ENCODE results near the gene PTGER4. TPM values are rescaled to one million over a fixed set of nuclear protein-coding genes. Genes with fewer than 3 reads are reported as not detected.

PTGER4 gene
- polyA plus RNA-seq (2013), result 0.19 and 0.49 TPM in 2 replicates

GRCh38 chr5:40679913-40680681 lies at the start of gene PTGER4:
PTGER4 (plus strand) TSS chr5:40679915; CDS start chr5:40680994, 1,079 bp downstream.
- Histone ChIP-seq H2BK5ac (ENCODE audit: low read depth, low read length, poor library complexity) (no peak within 1 kb of the TSS), H3K23ac (ENCODE audit: low read length) (no peak within 1 kb of the TSS), H3K4me3 (ENCODE audit: low read depth, low read length) (peak within 1 kb of the TSS; percentile 79), H3K18ac (ENCODE audit: low read length) (no peak within 1 kb of the TSS), H4K91ac (ENCODE audit: low read depth, low read length) (no peak within 1 kb of the TSS), H3K27ac (ENCODE audit: low read depth, low read length) (no peak within 1 kb of the TSS), H3K36me3 (ENCODE audit: control insufficient read depth in 1 of 2, insufficient read depth in 2 of 2, low read length in 2 of 2) (no peaks in the 10 kb centered on the region), H3K9me3 (ENCODE audit: insufficient read depth, low read depth, low read length) (peaks cover 11% of the 10 kb centered on the region), H3K27me3 (ENCODE audit: insufficient read depth, low read length) (peaks cover 25% of the 10 kb centered on the region), H3K4me1 (ENCODE audit: control insufficient read depth in 1 of 2, insufficient read depth in 2 of 2, low read length in 2 of 2) (peaks cover 10 to 20% of the 10 kb centered on the region in 2 experiments), H2BK12ac (ENCODE audit: low read length) (no peak within 1 kb of the TSS), H3K79me1 (ENCODE audit: low read length) (peaks cover 2% of the 10 kb centered on the region), H4K8ac (ENCODE audit: low read depth, low read length) (peak within 1 kb of the TSS; percentile 87), H3K4ac (ENCODE audit: low read depth, low read length) (no peak within 1 kb of the TSS), H2AFZ (ENCODE audit: insufficient read depth, low read length, poor library complexity) (peak within 1 kb of the TSS; percentile 57), H2BK120ac (ENCODE audit: insufficient read depth, low read length, poor library complexity) (peak within 1 kb of the TSS; percentile 52), H4K12ac (ENCODE audit: low read depth, low read length) (peak within 1 kb of the TSS; percentile 35), H3K9ac (ENCODE audit: low read length) (no peak within 1 kb of the TSS), H3K4me2 (ENCODE audit: low read length) (peak within 1 kb of the TSS; percentile 83), H2AK5ac (ENCODE audit: low read length) (no peak within 1 kb of the TSS), H3K14ac (ENCODE audit: low read length) (peak within 1 kb of the TSS; percentile 28), H3K79me2 (ENCODE audit: control insufficient read depth, insufficient read depth, low read length, poor library complexity) (no peaks in the 10 kb centered on the region)
- no peak for DNase-seq
- no CpG with 5 or more reads among the region's 44 CpGs for WGBS (ENCODE audit: extremely low coverage, insufficient coverage, insufficient read length)

- H4K91ac ChIP-seq (ENCODE audit: low read depth, low read length), result no peak overlapping the region
- no peak overlapping the region for H3K4ac ChIP-seq (ENCODE audit: low read depth, low read length)
- no peaks in the 10 kb centered on the region for H3K4me1 ChIP-seq (ENCODE audit: control insufficient read depth in 1 of 2, insufficient read depth in 2 of 2, low read length in 2 of 2)
- no peaks in the 10 kb centered on the region for H3K79me1 ChIP-seq (ENCODE audit: low read length)
- no peak overlapping the region for H3K27ac ChIP-seq (ENCODE audit: low read depth, low read length)
- no peak overlapping the region for H2BK12ac ChIP-seq (ENCODE audit: low read length)
- H3K4me2 ChIP-seq (ENCODE audit: low read length), result no peak overlapping the region
- H4K8ac ChIP-seq (ENCODE audit: low read depth, low read length), result no peak overlapping the region
- H2BK5ac ChIP-seq (ENCODE audit: low read depth, low read length, poor library complexity), result no peak overlapping the region
- DNase-seq, result no peak
- H2AK5ac ChIP-seq (ENCODE audit: low read length), result no peak overlapping the region
- H2BK120ac ChIP-seq (ENCODE audit: insufficient read depth, low read length, poor library complexity), result no peak overlapping the region
- no peak overlapping the region for H3K18ac ChIP-seq (ENCODE audit: low read length)
- H3K36me3 ChIP-seq (ENCODE audit: control insufficient read depth in 1 of 2, insufficient read depth in 2 of 2, low read length in 2 of 2), result no peaks in the 10 kb centered on the region
- H3K27me3 ChIP-seq (ENCODE audit: insufficient read depth, low read length), result no peaks in the 10 kb centered on the region
- H4K12ac ChIP-seq (ENCODE audit: low read depth, low read length), result no peak overlapping the region
- H3K79me2 ChIP-seq (ENCODE audit: control insufficient read depth, insufficient read depth, low read length, poor library complexity), result no peaks in the 10 kb centered on the region
- no peak overlapping the region for H3K9ac ChIP-seq (ENCODE audit: low read length)
- no peak overlapping the region for H3K4me3 ChIP-seq (ENCODE audit: low read depth, low read length)
- no peak overlapping the region for H3K14ac ChIP-seq (ENCODE audit: low read length)
- H3K9me3 ChIP-seq (ENCODE audit: insufficient read depth, low read depth, low read length), result no peaks in the 10 kb centered on the region
- no peak overlapping the region for H3K23ac ChIP-seq (ENCODE audit: low read length)
- no peak overlapping the region for H2AFZ ChIP-seq (ENCODE audit: insufficient read depth, low read length, poor library complexity)
These were observed 49.6 kb upstream of the PTGER4 start for GRCh38 chr5:40630126-40630525.

GRCh38 chr5:40631236-40631635 lies 48.5 kb upstream of the PTGER4 start:
- no peaks in the 10 kb centered on the region for H3K9me3 ChIP-seq (ENCODE audit: insufficient read depth, low read depth, low read length)
- H2BK12ac ChIP-seq (ENCODE audit: low read length), result no peak overlapping the region
- no peak overlapping the region for H3K9ac ChIP-seq (ENCODE audit: low read length)
- no CpG with 5 or more reads among the region's 7 CpGs for WGBS (ENCODE audit: extremely low coverage, insufficient coverage, insufficient read length)
- H4K12ac ChIP-seq (ENCODE audit: low read depth, low read length), result no peak overlapping the region
- no peak overlapping the region for H3K23ac ChIP-seq (ENCODE audit: low read length)
- H3K4me3 ChIP-seq (ENCODE audit: low read depth, low read length), result no peak overlapping the region
- no peak overlapping the region for H2AFZ ChIP-seq (ENCODE audit: insufficient read depth, low read length, poor library complexity)
- no peaks in the 10 kb centered on the region for H3K79me2 ChIP-seq (ENCODE audit: control insufficient read depth, insufficient read depth, low read length, poor library complexity)
- H3K27ac ChIP-seq (ENCODE audit: low read depth, low read length), result no peak overlapping the region
- no peaks in the 10 kb centered on the region for H3K36me3 ChIP-seq (ENCODE audit: control insufficient read depth in 1 of 2, insufficient read depth in 2 of 2, low read length in 2 of 2)
- H4K8ac ChIP-seq (ENCODE audit: low read depth, low read length), result no peak overlapping the region
- no peaks in the 10 kb centered on the region for H3K79me1 ChIP-seq (ENCODE audit: low read length)
- H3K4me1 ChIP-seq (ENCODE audit: control insufficient read depth in 1 of 2, insufficient read depth in 2 of 2, low read length in 2 of 2), result no peaks in the 10 kb centered on the region
- H3K4ac ChIP-seq (ENCODE audit: low read depth, low read length), result no peak overlapping the region
- H3K18ac ChIP-seq (ENCODE audit: low read length), result no peak overlapping the region
- DNase-seq, result no peak
- H3K27me3 ChIP-seq (ENCODE audit: insufficient read depth, low read length), result no peaks in the 10 kb centered on the region
- no peak overlapping the region for H2AK5ac ChIP-seq (ENCODE audit: low read length)
- no peak overlapping the region for H2BK120ac ChIP-seq (ENCODE audit: insufficient read depth, low read length, poor library complexity)
- no peak overlapping the region for H3K14ac ChIP-seq (ENCODE audit: low read length)
- H3K4me2 ChIP-seq (ENCODE audit: low read length), result no peak overlapping the region
- H4K91ac ChIP-seq (ENCODE audit: low read depth, low read length), result no peak overlapping the region
- no peak overlapping the region for H2BK5ac ChIP-seq (ENCODE audit: low read depth, low read length, poor library complexity)

GRCh38 chr5:40634154-40634553 lies 45.6 kb upstream of the PTGER4 start:
- WGBS (ENCODE audit: extremely low coverage, insufficient coverage, insufficient read length), result no CpG with 5 or more reads among the region's 3 CpGs
- no peaks in the 10 kb centered on the region for H3K4me1 ChIP-seq (ENCODE audit: control insufficient read depth in 1 of 2, insufficient read depth in 2 of 2, low read length in 2 of 2)
- H4K91ac ChIP-seq (ENCODE audit: low read depth, low read length), result no peak overlapping the region
- H3K9ac ChIP-seq (ENCODE audit: low read length), result no peak overlapping the region
- H3K4me2 ChIP-seq (ENCODE audit: low read length), result no peak overlapping the region
- H2BK12ac ChIP-seq (ENCODE audit: low read length), result no peak overlapping the region
- no peak overlapping the region for H3K23ac ChIP-seq (ENCODE audit: low read length)
- no peak overlapping the region for H3K27ac ChIP-seq (ENCODE audit: low read depth, low read length)
- no peaks in the 10 kb centered on the region for H3K79me1 ChIP-seq (ENCODE audit: low read length)
- H2AK5ac ChIP-seq (ENCODE audit: low read length), result no peak overlapping the region
- no peaks in the 10 kb centered on the region for H3K36me3 ChIP-seq (ENCODE audit: control insufficient read depth in 1 of 2, insufficient read depth in 2 of 2, low read length in 2 of 2)
- H4K12ac ChIP-seq (ENCODE audit: low read depth, low read length), result no peak overlapping the region
- no peak overlapping the region for H3K4ac ChIP-seq (ENCODE audit: low read depth, low read length)
- no peak overlapping the region for H2BK120ac ChIP-seq (ENCODE audit: insufficient read depth, low read length, poor library complexity)
- H3K18ac ChIP-seq (ENCODE audit: low read length), result no peak overlapping the region
- H3K9me3 ChIP-seq (ENCODE audit: insufficient read depth, low read depth, low read length), result no peaks in the 10 kb centered on the region
- no peak for DNase-seq
- H3K4me3 ChIP-seq (ENCODE audit: low read depth, low read length), result peak overlapping the region; percentile 56
- H3K27me3 ChIP-seq (ENCODE audit: insufficient read depth, low read length), result no peaks in the 10 kb centered on the region
- no peak overlapping the region for H3K14ac ChIP-seq (ENCODE audit: low read length)
- no peak overlapping the region for H2BK5ac ChIP-seq (ENCODE audit: low read depth, low read length, poor library complexity)
- H3K79me2 ChIP-seq (ENCODE audit: control insufficient read depth, insufficient read depth, low read length, poor library complexity), result no peaks in the 10 kb centered on the region
- H2AFZ ChIP-seq (ENCODE audit: insufficient read depth, low read length, poor library complexity), result no peak overlapping the region
- H4K8ac ChIP-seq (ENCODE audit: low read depth, low read length), result no peak overlapping the region

All from trophoblast cell (in vitro differentiated cells and primary cell).